Heart left ventricle (tissue), 16 donors: ENCODE results near the gene PYM1. TPM values are rescaled to one million over a fixed set of nuclear protein-coding genes. Genes with fewer than 3 reads are reported as not detected.

Source experiments
- ATAC-seq, 4 donors: fragments of 200-7000 bp; cut with Tn5 transposase; one replicate each; pipeline ENCODE4 v1.9.1; 2020 to 2022; ENCODE audit warnings: moderate library complexity in 4 of 4, mild to moderate bottlenecking in 3 of 4, moderate number of reproducible peaks in 1 of 4
- DNase-seq, 5 donors: peaks; one replicate each; pipeline ENCODE4 v3.0.0-alpha.2; 2020
- H3K27ac ChIP-seq, 12 donors: fragments of 200-600 bp; sonication (generic) in 4 of 12; one replicate each; pipeline versions ENCODE4 v1.5.0 to v1.8.0; 2016 to 2022; ENCODE audit warnings: mild to moderate bottlenecking in 2 of 12
- H3K27me3 ChIP-seq, 9 donors: fragments of 200-600 bp; sonication (generic) in 2 of 9; one replicate each; pipeline versions ENCODE4 v1.5.1 to v1.8.0; 2016 to 2022; ENCODE audit warnings: mild to moderate bottlenecking in 3 of 9
- H3K36me3 ChIP-seq, 9 donors: fragments of 200-600 bp; sonication (generic) in 2 of 9; one replicate each; pipeline versions ENCODE4 v1.5.0 to v1.8.0; 2018 to 2022; ENCODE audit warnings: mild to moderate bottlenecking in 2 of 9
- H3K4me1 ChIP-seq, 12 donors: fragments of 200-600 bp; sonication (generic) in 4 of 12; one replicate each; pipeline versions ENCODE4 v1.5.0 to v1.8.0; 2016 to 2022; ENCODE audit warnings: mild to moderate bottlenecking in 3 of 12
- H3K4me3 ChIP-seq, 12 donors: fragments of 200-600 bp; sonication (generic) in 4 of 12; one replicate each; pipeline versions ENCODE4 v1.5.0 to v1.8.0; 2017 to 2022; ENCODE audit warnings: mild to moderate bottlenecking in 9 of 12, moderate library complexity in 4 of 12
- H3K9me3 ChIP-seq, 12 donors: fragments of 200-600 bp; sonication (generic) in 4 of 12; one replicate each; pipeline versions ENCODE4 v1.5.0 to v1.8.0; 2016 to 2022; ENCODE audit warnings: mild to moderate bottlenecking in 1 of 12
- CTCF ChIP-seq, 12 donors: fragments of 200-600 bp; sonication (generic) in 4 of 12; IDR thresholded peaks; one replicate each; pipeline versions ENCODE4 v1.5.0 to v1.8.0; 2018 to 2022; ENCODE audit warnings: antibody characterized with exemption in 12 of 12, mild to moderate bottlenecking in 5 of 12
- POLR2A ChIP-seq, 2 donors: fragments of 450-650 bp; IDR thresholded peaks; one replicate each; pipeline ENCODE4 v1.6.1; 2017; ENCODE audit warnings: antibody characterized with exemption in 2 of 2, mild to moderate bottlenecking in 2 of 2, moderate library complexity in 2 of 2
- WGBS, 4 donors: extraction: QIAGEN DNeasy Blood & Tissue Kit in 2 of 4; methylation state at CpG; one replicate each; pipeline versions ENCODE4 v1.1.5 to v1.1.7; 2013 to 2018; 5-methylcytosine and 5-hydroxymethylcytosine counted together
- intact Hi-C, 10 donors: fragments of 100-400 bp; cut with DNase I; formaldehyde crosslinking; loops; one replicate each; pipeline versions ENCODE4 v1.11.1 to v1.14.2; 2022
- polyA plus RNA-seq, 2 donors: library from polyadenylated mRNA; stranded (reverse); fragments of 200-250 nt; gene quantifications; one replicate each; pipeline ENCODE4 v1.2.3, GENCODE V29; 2013
- total RNA-seq, 9 donors: library from RNA; depleted of rRNA in 2 of 9; stranded (reverse); fragments of >200 nt in 2 of 9; fragmentation: NEBNext Ultra II Directional in 3 of 9; extraction: Animal tissue kit (Norgen Biotek cat#: 25700) in 3 of 9; gene quantifications; one replicate each; pipeline versions ENCODE4 v1.1.0 to v1.2.4, GENCODE V29; 2016 to 2023
- donor health status: ischemic (EF 13 %, LVEDD 7.1; RV severe dilation, severe dysfunction).
- donor health status: healthy with polysubstance abuse.
- donor health status: DM: no; HTN: yes; CAD: no.
- donor health status: DM: no; HTN: no; CAD: no.
- donor health status: ischemic (EF 25% LVEDD 6.9; RV normal size, moderate dysfunction).
- donor health status: ischemic (EF 25% LVEDD 5.7; RV mildly dilated, moderate dysfunction).
- donor health status: healthy.
- donor health status: DM: yes; HTN: yes; CAD: no.
- donor health status: ischemic (EF 35%, LVEDD 5.7; RV mildly dilated, moderate dysfunction).
- donor health status: nonischemic (EF 11% LVEDD 7.7; RV severe dilation, severe dysfunction).
- donor health status: DM: yes; HTN: yes; CAD: no.
- donor health status: PGD.
- donor health status: ischemic (EF 29% LVEDD 5.4; RV normal size, mild dysfunction).
- donor health status: nonischemic (EF 23%, LVEDD 6.1; RV moderate dilation, normal function).

The PYM1 gene
- total and polyA plus RNA-seq, 11 donors = 12.0 to 33.6 (median 15.3) TPM

- Histone ChIP-seq H3K27me3 (no peaks in the 10 kb centered on the region), H3K9me3 (no peaks in the 10 kb centered on the region), H3K27ac (peak overlapping the region; percentile 76 to 98 (median 92)), H3K4me3 (peak overlapping the region; percentile 22 to 95 (median 70)), H3K4me1 (peaks cover 0 to 51% (median 30%) of the 10 kb centered on the region in 12 donors), H3K36me3 (peaks cover 0 to 27% (median 0%) of the 10 kb centered on the region in 9 donors)
- no peak for DNase-seq
- intact Hi-C loops = loop anchor here in 2 of 10 donors (5.0 kb wide), 3 partner anchors 41 to 156 kb away; partner anchors contain the start of genes DGKA (in 1 of the 2), ORMDL2 (in 1 of the 2), PYM1 (in 1 of the 2) and SARNP (in 1 of the 2)
- TF ChIP-seq POLR2A (IDR thresholded peaks at IDR 0.05) (peak in 1 of 2 donors; percentile 75), CTCF (IDR thresholded peaks at IDR 0.05) (no peak)
- 0 to 1% (median 1%) methylated on average over 18 of the region's 18 CpGs for WGBS, 4 donors
- peak in 1 of 4 donors; percentile 4 for ATAC-seq
Observed at GRCh38 chr12:55972911-55973598, 45.4 kb upstream of the PYM1 start.

DNA sequence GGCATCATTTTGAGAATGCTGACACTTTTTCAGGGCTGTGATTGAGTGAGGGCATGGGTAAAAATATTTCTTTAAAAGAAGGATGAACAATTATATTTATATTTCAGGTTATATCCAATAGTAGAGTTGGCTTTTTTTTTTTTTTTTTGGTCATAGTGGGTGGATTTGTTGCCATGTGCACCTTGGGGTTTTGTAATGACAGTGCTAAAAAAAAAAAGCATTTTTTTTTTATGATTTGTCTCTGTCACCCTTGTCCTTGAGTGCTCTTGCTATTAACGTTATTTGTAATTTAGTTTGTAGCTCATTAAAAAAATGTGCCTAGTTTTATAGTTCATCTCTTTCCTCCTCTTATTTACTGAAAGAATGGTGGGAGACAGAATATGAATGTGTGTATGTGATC lies 44.8 kb upstream of the PYM1 start:
- Histone ChIP-seq H3K9me3 (no peaks in the 10 kb centered on the region), H3K27me3 (no peaks in the 10 kb centered on the region), H3K27ac (peak overlapping the region; percentile 76 to 98 (median 92)), H3K36me3 (peaks cover 0 to 26% (median 0%) of the 10 kb centered on the region in 9 donors), H3K4me3 (peak overlapping the region; percentile 22 to 95 (median 70)), H3K4me1 (peaks cover 0 to 50% (median 33%) of the 10 kb centered on the region in 12 donors)
- 23 to 31% (median 27%) methylated on average over 1 of the region's 1 CpG for WGBS, 4 donors
- DNase-seq (no peak), ATAC-seq (no peak)
- intact Hi-C loops = loop anchor here in 2 of 10 donors (5.0 kb wide), 3 partner anchors 40 to 155 kb away; partner anchors contain the start of genes DGKA (in 1 of the 2), ORMDL2 (in 1 of the 2), PYM1 (in 1 of the 2) and SARNP (in 1 of the 2)
- TF ChIP-seq POLR2A (IDR thresholded peaks at IDR 0.05) (no peak), CTCF (IDR thresholded peaks at IDR 0.05) (no peak)

- Histone ChIP-seq H3K4me3 (peak overlapping the region in 4 of 12 donors; percentile 58 to 86 (median 70)), H3K9me3 (no peaks in the 10 kb centered on the region), H3K27ac (peak overlapping the region in 9 of 12 donors; percentile 88 to 98 (median 95)), H3K27me3 (no peaks in the 10 kb centered on the region), H3K4me1 (peaks cover 0 to 50% (median 35%) of the 10 kb centered on the region in 12 donors), H3K36me3 (peaks cover 0 to 21% (median 0%) of the 10 kb centered on the region in 9 donors)
- DNase-seq (no peak), ATAC-seq (no peak)
- intact Hi-C loops = loop anchor here in 2 of 10 donors (5.0 kb wide), 3 partner anchors 40 to 155 kb away; partner anchors contain the start of genes DGKA (in 1 of the 2), ORMDL2 (in 1 of the 2), PYM1 (in 1 of the 2) and SARNP (in 1 of the 2)
- WGBS, 4 donors = 60 to 67% (median 63%) methylated on average over 3 of the region's 3 CpGs
- TF ChIP-seq CTCF (IDR thresholded peaks at IDR 0.05) = no peak
- TF ChIP-seq POLR2A (IDR thresholded peaks at IDR 0.05) = no peak
Observed at GRCh38 chr12:55972042-55972441, 44.3 kb upstream of the PYM1 start.

DNA sequence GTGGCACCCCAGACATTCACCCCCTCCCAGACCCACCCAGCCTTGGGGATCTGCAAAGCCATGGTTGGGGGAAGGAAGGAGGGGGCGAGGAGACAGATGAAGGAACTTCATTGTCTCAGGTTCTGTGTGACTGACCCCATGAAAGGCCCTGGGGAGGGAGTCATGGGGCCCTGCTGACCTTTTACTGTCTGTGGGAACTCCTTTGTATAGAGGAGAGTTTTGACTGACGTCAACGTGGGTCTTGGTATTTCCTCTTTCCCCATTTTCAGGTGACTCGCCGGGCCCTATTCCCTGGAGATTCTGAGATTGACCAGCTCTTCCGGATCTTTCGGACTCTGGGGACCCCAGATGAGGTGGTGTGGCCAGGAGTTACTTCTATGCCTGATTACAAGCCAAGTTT lies 43.1 kb upstream of the PYM1 start:
- Histone ChIP-seq H3K9me3 (no peaks in the 10 kb centered on the region), H3K27ac (no peak overlapping the region), H3K4me1 (peaks cover 0 to 46% (median 31%) of the 10 kb centered on the region in 12 donors), H3K4me3 (no peak overlapping the region), H3K36me3 (peaks cover 0 to 11% (median 0%) of the 10 kb centered on the region in 9 donors), H3K27me3 (no peaks in the 10 kb centered on the region)
- TF ChIP-seq POLR2A (IDR thresholded peaks at IDR 0.05) (no peak), CTCF (IDR thresholded peaks at IDR 0.05) (no peak)
- ATAC-seq (no peak), DNase-seq (no peak)
- intact Hi-C loops = loop anchor here in 2 of 10 donors (5.0 kb wide), 3 partner anchors 38 to 153 kb away; partner anchors contain the start of genes DGKA (in 1 of the 2), ORMDL2 (in 1 of the 2), PYM1 (in 1 of the 2) and SARNP (in 1 of the 2)
- 68 to 80% (median 73%) methylated on average over 6 to 7 of the region's 7 CpGs for WGBS, 4 donors
